IPS-NIHi11 (cell line): Measurements from ENCODE around the gene PLPP3.

Source experiments
- DNase-seq: peaks from one replicate; pipeline ENCODE4 v3.0.0; 2012; ENCODE audit warnings: mixed read lengths, low spot score

Gene PLPP3

GRCh38 chr1:56575865-56576264 is 3.5 kb downstream of the PLPP3 start:
- DNase-seq, result no peak

DNA sequence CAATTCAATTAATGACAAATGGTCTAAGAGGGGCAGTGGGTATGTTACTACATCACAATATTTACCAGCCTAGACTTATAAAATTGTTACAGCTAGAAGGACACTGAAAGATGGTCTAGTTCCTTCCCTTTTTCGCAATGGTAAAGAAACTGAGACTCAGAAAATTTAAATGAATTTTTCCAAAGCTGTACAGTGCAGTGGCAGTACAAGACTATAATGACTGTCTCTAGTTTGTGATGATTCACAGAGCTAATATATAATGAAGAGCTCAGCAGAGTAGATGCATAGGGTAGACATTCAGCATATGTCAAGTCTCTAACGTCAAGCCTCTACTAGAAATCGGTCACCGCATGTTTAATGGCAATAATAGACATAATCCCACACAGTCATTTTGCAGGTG is 4.6 kb downstream of the PLPP3 start:
- no peak for DNase-seq

GRCh38 chr1:56573311-56573710 is 6.1 kb downstream of the PLPP3 start:
- DNase-seq, result no peak

- no peak for DNase-seq
Observed at GRCh38 chr1:56572334-56573050, 6.9 kb downstream of the PLPP3 start.

- DNase-seq, result no peak
Observed at GRCh38 chr1:56571448-56571847, 7.9 kb downstream of the PLPP3 start.

GRCh38 chr1:56570924-56571372 is 8.4 kb downstream of the PLPP3 start:
- no peak for DNase-seq

DNA sequence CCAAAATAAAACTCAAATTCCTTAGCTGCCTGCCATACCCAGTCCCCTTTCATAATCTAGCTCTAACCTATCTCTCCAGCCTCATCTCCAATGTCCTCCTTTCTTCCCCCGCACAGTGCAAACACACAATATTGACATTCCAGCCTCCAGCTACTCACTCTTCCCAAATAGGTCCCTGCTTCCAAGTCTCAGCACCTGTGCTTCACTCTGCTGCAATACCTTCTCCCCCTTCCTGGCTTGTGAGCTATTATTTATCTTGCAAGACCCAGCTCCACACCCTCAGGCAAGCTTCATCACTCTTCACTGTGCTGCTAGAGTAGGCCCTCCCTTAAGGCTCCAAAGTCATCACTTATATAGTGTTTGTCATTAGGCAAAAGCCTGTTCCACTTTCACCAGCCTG is 9.7 kb downstream of the PLPP3 start:
- DNase-seq, result no peak

GRCh38 chr1:56566994-56567393 is 12.4 kb downstream of the PLPP3 start:
- DNase-seq, result no peak

GRCh38 chr1:56566061-56566744 is 13.2 kb downstream of the PLPP3 start:
- no peak for DNase-seq

DNA sequence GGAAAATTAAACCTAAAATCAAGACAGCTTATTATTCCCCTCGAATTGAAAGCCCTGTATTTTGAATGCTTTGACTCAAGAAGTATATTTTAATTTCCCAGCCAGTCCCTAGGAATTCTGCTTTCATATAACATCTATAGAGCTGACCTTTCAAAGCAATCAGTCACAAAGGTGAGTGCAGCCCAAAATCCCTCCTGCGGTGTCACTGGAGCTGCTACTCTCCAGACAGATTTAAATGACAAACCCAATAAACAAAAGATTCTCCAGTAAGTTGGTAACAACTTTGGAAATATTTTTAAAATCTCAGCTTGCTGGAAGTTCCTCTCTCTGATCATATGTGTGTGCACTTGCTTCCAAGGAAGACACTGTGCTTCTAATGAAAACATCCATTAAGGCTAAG is 14.7 kb downstream of the PLPP3 start:
- no peak for DNase-seq

DNA sequence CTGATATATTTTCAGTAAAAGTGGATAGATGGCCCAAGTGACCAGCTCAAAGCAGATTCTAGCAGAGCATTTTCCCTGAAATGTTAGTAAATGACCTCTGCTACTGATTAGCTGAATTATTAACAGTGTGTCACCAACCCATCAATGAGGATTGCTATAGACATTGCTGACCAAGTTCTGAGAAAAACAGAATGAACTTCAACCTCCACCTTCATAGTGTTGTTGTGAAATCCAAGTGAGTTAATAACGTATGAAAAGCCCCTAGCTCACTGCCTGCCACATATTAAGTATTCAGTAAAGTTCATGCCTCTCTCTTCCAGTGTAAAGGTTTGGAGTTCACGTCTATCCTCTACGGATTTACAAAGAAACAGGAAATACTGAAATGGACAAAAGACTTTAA is 15.8 kb downstream of the PLPP3 start:
- no peak for DNase-seq

- no peak for DNase-seq
Observed at GRCh38 chr1:56562891-56563452, 16.4 kb downstream of the PLPP3 start.

GRCh38 chr1:56561227-56562019 is 17.9 kb downstream of the PLPP3 start:
- no peak for DNase-seq

GRCh38 chr1:56557746-56558145 is 21.6 kb downstream of the PLPP3 start:
- DNase-seq, result no peak

DNA sequence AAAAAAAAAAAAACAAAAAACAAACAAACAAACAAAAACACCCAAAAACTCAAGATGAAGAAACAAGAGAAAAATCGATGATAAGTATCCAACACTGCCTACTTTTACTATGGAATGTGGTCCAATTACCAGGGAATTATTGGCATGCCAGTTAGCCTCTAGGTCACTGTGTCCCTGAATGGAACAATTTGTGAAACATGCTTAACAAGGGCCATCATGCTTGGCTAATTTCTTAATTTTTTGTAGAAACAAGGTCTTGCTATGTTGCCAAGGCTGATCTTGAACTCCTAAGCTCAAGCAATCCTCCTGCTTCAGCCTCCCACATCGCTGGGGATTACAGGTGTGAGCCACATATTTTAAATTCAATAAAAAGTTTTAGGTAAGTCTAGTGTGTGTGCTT is 23.9 kb downstream of the PLPP3 start:
- DNase-seq, result no peak

GRCh38 chr1:56553046-56553445 is 26.3 kb downstream of the PLPP3 start:
- DNase-seq, result no peak

- DNase-seq, result no peak
Observed at GRCh38 chr1:56552349-56552748, 27.0 kb downstream of the PLPP3 start.

DNA sequence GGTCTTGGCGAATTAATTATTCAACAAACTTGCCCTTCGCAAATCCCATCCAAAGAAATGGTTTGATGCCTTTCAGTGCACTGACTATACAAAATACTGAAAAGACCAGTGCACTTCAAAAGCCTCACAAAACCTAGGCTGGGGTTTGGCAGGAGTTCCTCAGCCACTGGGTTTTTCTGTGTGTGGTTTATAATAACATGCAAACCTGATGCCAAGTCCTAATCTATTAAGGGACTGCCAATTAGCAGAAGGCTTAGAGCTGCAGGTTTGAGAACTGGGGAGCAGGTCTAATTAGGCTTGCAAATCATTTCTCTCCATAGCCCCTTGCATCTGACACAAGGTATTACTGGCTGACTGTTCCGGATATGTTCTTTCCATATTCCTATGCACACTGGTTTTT is 27.7 kb downstream of the PLPP3 start:
- DNase-seq, result no peak

- DNase-seq, result no peak
Observed at GRCh38 chr1:56550859-56551188, 28.5 kb downstream of the PLPP3 start.

DNA sequence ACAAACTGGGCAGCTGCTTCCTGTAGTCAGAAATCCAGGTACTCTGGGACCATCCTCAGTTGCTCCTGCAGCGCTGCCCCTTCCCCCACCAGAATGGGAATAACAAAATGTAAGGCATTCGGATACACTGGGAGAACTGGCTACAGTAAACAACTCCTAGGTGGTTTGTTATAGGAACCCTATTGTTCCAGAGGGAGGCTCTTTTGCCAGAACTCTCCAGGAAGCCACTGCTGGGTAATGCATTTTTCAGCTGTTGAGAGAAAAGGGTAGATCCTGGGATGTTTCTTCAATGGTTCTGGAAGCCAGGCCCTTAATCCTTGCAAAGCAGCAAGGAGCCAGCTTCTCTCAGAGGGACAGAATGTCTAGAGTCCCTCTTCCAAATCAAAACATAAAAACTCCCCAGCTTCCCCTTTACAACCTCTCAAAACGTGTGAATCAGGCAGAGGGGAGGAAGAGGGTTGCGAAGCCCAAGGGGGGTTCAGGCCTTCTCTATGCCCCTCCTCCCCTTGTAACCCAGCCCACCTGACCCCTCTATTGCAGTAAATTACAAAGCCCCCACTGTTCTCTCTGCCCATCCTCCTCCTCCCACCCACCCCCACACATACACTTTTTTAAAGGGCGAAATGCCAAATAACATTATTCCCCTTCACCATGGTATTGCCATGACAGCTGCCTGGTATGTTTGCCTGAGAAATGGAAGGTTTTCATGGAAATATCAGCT is 29.1 kb downstream of the PLPP3 start:
- DNase-seq, result peak; percentile 73

- DNase-seq, result no peak
Observed at GRCh38 chr1:56548571-56548970, 30.8 kb downstream of the PLPP3 start.

DNA sequence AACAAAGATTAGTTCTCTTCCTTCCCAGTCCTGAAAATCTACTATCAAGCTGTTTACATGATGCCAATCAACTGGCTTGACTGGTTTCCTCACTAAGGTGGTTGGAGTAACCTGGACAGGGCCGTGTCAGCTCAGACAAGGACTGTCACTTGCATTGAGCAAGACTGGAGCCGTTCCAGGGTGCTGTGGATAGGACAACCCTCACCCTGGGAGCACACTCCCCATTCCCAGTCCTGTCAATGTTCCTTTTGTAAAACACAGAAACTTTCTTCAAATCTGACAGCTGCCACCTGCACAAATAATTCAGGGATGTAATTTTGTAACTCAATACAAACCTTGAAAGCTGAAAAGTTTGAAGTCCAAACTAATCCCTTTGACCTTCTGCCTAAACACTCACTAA is 31.4 kb downstream of the PLPP3 start:
- no peak for DNase-seq
